ENCODE measurements around the gene RPS6KB2.
A peak's percentile ranks its signal among the peaks of the same experiment; 100 is the strongest.
"Not testable (repeated sequence)": the region's sequence is repeated elsewhere in the genome, so short reads cannot be mapped to it uniquely, and the experiment has no call there.

RPS6KB2 gene

GRCh38 chr11:67421430-67422031, 6.8 kb upstream of the RPS6KB2 start:
- Mint-ChIP-seq H3K27ac (no peak overlapping the region), H3K27me3 (ENCODE audit: low read depth) (peaks cover 3% of the 10 kb centered on the region), H3K4me1 (ENCODE audit: low read depth) (peaks cover 33% of the 10 kb centered on the region), H3K4me3 (peak overlapping the region; percentile 70), H3K9me3 (no peaks in the 10 kb centered on the region), H3K36me3 (ENCODE audit: low read depth) (no peaks in the 10 kb centered on the region)
- DNase-seq (ENCODE audit: low spot score), result no peak

GRCh38 chr11:67422891-67423290, 5.4 kb upstream of the RPS6KB2 start:
- no peak overlapping the region for H3K4me3 Mint-ChIP-seq
- no peaks in the 10 kb centered on the region for H3K9me3 Mint-ChIP-seq
- no peak for DNase-seq (ENCODE audit: low spot score)
- peak overlapping the region; percentile 26 for H3K27ac Mint-ChIP-seq
- peaks cover 33% of the 10 kb centered on the region for H3K4me1 Mint-ChIP-seq (ENCODE audit: low read depth)
- no peaks in the 10 kb centered on the region for H3K36me3 Mint-ChIP-seq (ENCODE audit: low read depth)
- no peaks in the 10 kb centered on the region for H3K27me3 Mint-ChIP-seq (ENCODE audit: low read depth)

DNA sequence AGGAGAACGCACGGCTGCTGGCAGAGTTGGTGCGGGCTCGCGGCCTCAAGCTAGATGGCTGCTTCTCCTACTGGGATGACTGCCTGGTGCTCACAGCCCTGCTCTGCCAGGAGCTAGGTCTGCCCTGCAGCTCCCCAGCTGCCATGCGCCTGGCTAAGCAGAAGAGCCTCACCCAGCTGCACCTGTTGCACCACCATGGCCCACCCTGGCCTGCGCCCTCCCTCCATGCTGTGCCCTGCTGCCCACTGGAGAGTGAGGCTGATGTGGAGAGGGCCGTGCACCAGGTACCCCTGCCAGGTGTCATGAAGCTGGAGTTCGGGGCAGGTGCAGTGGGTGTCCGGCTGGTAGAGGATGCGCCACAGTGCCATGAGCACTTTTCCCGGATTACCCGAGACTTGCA, 4.8 kb upstream of the RPS6KB2 start:
- Mint-ChIP-seq H3K9me3 (no peaks in the 10 kb centered on the region), H3K4me3 (no peak overlapping the region), H3K27me3 (ENCODE audit: low read depth) (no peaks in the 10 kb centered on the region), H3K27ac (no peak overlapping the region), H3K4me1 (ENCODE audit: low read depth) (peaks cover 32% of the 10 kb centered on the region), H3K36me3 (ENCODE audit: low read depth) (no peaks in the 10 kb centered on the region)
- DNase-seq (ENCODE audit: low spot score), result no peak

DNA sequence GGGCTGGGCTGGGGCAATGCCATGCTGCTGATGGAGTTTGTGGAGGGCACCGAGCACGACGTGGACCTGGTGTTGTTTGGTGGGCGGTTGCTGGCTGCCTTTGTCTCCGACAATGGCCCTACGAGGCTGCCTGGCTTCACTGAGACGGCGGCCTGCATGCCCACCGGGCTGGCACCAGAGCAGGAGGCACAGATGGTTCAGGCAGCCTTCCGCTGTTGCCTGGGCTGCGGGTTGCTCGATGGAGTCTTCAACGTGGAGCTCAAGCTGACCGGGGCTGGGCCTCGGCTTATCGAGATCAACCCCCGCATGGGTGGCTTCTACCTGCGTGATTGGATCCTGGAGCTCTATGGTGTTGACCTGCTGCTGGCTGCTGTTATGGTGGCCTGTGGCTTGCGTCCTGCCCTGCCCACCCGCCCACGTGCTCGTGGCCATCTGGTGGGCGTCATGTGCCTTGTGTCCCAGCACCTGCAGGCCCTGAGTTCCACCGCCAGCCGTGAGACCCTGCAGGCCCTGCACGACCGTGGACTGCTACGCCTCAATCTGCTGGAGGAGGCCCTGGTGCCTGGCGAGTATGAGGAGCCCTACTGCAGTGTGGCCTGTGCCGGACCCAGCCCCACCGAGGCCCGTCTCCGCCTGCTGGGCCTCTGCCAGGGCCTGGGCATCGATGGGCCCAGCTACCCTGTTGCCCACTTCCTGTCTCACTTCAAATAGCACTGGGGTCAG, 4.2 kb upstream of the RPS6KB2 start:
- Mint-ChIP-seq H3K4me1 (ENCODE audit: low read depth) (peaks cover 33% of the 10 kb centered on the region), H3K9me3 (no peaks in the 10 kb centered on the region), H3K27ac (peak overlapping the region; percentile 11), H3K27me3 (ENCODE audit: low read depth) (no peaks in the 10 kb centered on the region), H3K36me3 (ENCODE audit: low read depth) (peaks cover 2% of the 10 kb centered on the region), H3K4me3 (no peak overlapping the region)
- DNase-seq (ENCODE audit: low spot score), result no peak

- H3K9me3 Mint-ChIP-seq; H3K27me3 Mint-ChIP-seq (ENCODE audit: low read depth); DNase-seq (ENCODE audit: low spot score): not testable (repeated sequence)
- Mint-ChIP-seq H3K4me1 (ENCODE audit: low read depth) (peaks cover 35% of the 10 kb centered on the region), H3K36me3 (ENCODE audit: low read depth) (peaks cover 14% of the 10 kb centered on the region), H3K4me3 (peak overlapping the region; percentile 97), H3K27ac (peak overlapping the region; percentile 97)
Measured at GRCh38 chr11:67427364-67427859, 882 bp upstream of the RPS6KB2 start.

DNA sequence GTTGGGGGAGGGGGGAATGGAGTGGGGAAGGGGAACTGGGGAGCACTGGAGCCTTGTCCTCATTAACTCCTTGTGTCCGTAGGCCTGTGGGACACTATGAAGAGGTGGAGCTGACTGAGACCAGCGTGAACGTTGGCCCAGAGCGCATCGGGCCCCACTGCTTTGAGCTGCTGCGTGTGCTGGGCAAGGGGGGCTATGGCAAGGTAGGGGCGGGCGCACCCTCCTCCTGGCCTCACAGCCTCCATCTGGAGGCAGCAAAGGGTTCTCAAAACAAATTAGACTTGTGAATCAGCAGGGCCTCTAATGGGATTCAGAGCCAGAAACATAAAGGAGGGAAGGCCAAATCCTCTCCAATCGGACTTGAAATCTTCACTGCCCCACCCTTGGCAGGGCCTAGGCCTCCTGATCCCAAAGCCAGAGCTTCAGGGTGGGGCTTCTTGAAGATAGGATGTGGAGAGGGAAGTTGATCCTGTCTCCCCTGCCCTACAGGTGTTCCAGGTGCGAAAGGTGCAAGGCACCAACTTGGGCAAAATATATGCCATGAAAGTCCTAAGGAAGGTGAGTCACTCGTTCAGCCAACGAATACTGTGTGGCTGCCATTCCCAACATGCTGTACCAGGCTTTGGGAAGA, 859 bp downstream of the RPS6KB2 start:
- Mint-ChIP-seq H3K4me1 (ENCODE audit: low read depth) (peaks cover 34% of the 10 kb centered on the region), H3K4me3 (peak overlapping the region; percentile 97)

GRCh38 chr11:67429722-67430121, 1.4 kb downstream of the RPS6KB2 start:
- peak overlapping the region; percentile 41 for H3K27ac Mint-ChIP-seq
- H3K4me1 Mint-ChIP-seq (ENCODE audit: low read depth), result peaks cover 35% of the 10 kb centered on the region
- H3K9me3 Mint-ChIP-seq, result no peaks in the 10 kb centered on the region
- H3K4me3 Mint-ChIP-seq, result peak overlapping the region; percentile 97
- H3K36me3 Mint-ChIP-seq (ENCODE audit: low read depth), result peaks cover 19% of the 10 kb centered on the region
- H3K27me3 Mint-ChIP-seq (ENCODE audit: low read depth), result no peaks in the 10 kb centered on the region
- DNase-seq (ENCODE audit: low spot score), result no peak

More for the DNA sequence above, 859 bp downstream of the RPS6KB2 start:
- Mint-ChIP-seq H3K36me3 (ENCODE audit: low read depth) (peaks cover 17% of the 10 kb centered on the region), H3K27me3 (ENCODE audit: low read depth) (no peaks in the 10 kb centered on the region), H3K9me3 (no peaks in the 10 kb centered on the region), H3K27ac (peak overlapping the region; percentile 97)
- no peak for DNase-seq (ENCODE audit: low spot score)

GRCh38 chr11:67431346-67432249, 3.3 kb downstream of the RPS6KB2 start:
- Mint-ChIP-seq H3K27ac (peak overlapping the region; percentile 89), H3K9me3 (no peaks in the 10 kb centered on the region), H3K4me1 (ENCODE audit: low read depth) (peaks cover 35% of the 10 kb centered on the region), H3K27me3 (ENCODE audit: low read depth) (no peaks in the 10 kb centered on the region), H3K4me3 (peak overlapping the region; percentile 33), H3K36me3 (ENCODE audit: low read depth) (peaks cover 30% of the 10 kb centered on the region)
- no peak for DNase-seq (ENCODE audit: low spot score)

GRCh38 chr11:67432655-67433349, 4.5 kb downstream of the RPS6KB2 start:
- DNase-seq (ENCODE audit: low spot score), result no peak
- Mint-ChIP-seq H3K9me3 (no peaks in the 10 kb centered on the region), H3K27me3 (ENCODE audit: low read depth) (no peaks in the 10 kb centered on the region), H3K4me3 (no peak overlapping the region), H3K4me1 (ENCODE audit: low read depth) (peaks cover 31% of the 10 kb centered on the region), H3K36me3 (ENCODE audit: low read depth) (peaks cover 39% of the 10 kb centered on the region), H3K27ac (peak overlapping the region; percentile 89)

DNA sequence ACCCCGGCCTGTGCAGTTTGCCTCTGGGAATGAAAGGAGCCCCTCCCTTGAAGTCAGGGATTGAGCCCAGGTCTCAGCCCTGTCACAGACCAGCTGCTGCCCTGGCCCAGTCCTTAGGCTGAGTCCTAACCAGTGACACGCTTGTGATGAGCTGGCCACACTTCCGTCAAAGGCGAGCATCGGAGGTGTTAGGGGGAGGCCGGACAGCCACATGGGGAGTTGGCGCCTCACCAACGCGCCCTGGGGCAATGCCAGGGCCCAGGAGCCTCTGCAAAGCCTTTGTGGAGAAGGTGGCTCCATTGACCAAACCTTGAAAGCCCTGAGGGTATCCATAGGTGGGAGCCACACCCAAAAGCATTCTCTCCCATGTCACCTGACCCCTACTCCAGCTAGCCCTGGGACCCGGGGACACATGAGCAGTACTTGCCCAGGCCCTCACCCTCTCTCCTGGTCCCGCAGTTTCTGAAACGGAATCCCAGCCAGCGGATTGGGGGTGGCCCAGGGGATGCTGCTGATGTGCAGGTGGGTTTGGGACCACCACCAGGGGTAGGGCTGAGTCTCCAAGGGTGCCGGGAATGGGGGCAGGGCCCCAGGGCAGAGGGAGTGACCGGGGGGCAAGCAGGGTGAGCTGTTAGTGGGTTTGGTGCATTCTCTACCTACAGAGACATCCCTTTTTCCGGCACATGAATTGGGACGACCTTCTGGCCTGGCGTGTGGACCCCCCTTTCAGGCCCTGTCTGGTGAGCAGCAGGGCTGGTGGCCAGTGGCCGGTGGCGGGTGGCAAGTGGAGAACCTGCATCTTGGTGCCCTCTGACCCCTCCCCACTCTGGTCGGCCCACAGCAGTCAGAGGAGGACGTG, 5.5 kb downstream of the RPS6KB2 start:
- Mint-ChIP-seq H3K9me3 (no peaks in the 10 kb centered on the region), H3K4me3 (peak overlapping the region; percentile 40), H3K36me3 (ENCODE audit: low read depth) (peaks cover 40% of the 10 kb centered on the region), H3K27me3 (ENCODE audit: low read depth) (no peaks in the 10 kb centered on the region), H3K27ac (peak overlapping the region; percentile 55), H3K4me1 (ENCODE audit: low read depth) (peaks cover 29% of the 10 kb centered on the region)
- no peak for DNase-seq (ENCODE audit: low spot score)

- Mint-ChIP-seq H3K4me1 (ENCODE audit: low read depth) (peaks cover 33% of the 10 kb centered on the region), H3K27me3 (ENCODE audit: low read depth) (no peaks in the 10 kb centered on the region), H3K27ac (peak overlapping the region; percentile 31), H3K9me3 (no peaks in the 10 kb centered on the region), H3K4me3 (peak overlapping the region; percentile 40), H3K36me3 (ENCODE audit: low read depth) (peaks cover 46% of the 10 kb centered on the region)
- DNase-seq (ENCODE audit: low spot score), result no peak
Measured at GRCh38 chr11:67434395-67434881, 6.1 kb downstream of the RPS6KB2 start.

DNA sequence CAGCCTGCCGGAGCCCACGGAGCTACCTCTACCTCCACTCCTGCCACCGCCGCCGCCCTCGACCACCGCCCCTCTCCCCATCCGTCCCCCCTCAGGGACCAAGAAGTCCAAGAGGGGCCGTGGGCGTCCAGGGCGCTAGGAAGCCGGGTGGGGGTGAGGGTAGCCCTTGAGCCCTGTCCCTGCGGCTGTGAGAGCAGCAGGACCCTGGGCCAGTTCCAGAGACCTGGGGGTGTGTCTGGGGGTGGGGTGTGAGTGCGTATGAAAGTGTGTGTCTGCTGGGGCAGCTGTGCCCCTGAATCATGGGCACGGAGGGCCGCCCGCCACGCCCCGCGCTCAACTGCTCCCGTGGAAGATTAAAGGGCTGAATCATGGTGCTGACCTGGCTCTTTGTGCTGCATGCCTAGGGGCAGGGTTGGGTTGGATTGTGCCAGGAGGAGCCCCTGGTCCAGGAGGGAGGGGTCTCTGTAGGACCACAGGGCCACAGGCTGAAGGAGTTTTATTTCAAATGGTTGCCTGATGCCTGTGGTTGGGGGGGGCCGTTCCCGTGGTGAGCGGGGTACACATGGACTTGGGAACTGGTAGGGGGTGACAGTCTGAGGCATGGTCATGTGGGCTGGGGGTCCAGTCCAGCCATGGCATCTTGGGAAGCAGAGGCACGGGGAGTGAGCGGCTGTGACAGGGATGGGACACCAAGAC, 6.9 kb downstream of the RPS6KB2 start:
- Mint-ChIP-seq H3K9me3 (no peaks in the 10 kb centered on the region), H3K4me1 (ENCODE audit: low read depth) (peaks cover 39% of the 10 kb centered on the region), H3K4me3 (peak overlapping the region; percentile 99), H3K36me3 (ENCODE audit: low read depth) (peaks cover 50% of the 10 kb centered on the region), H3K27ac (peak overlapping the region; percentile 69), H3K27me3 (ENCODE audit: low read depth) (no peaks in the 10 kb centered on the region)
- no peak for DNase-seq (ENCODE audit: low spot score)

Data from T-helper 2 cell treated with Interferon-gamma antibody and Interleukin-4, amounts not matched to agents 5 μg/mL and 100 μg/mL, for 36 hours (primary cell).